Measurements from ENCODE around the gene NKX2-2.

The NKX2-2 gene

GRCh38 chr20:21511485-21511849 lies 2.4 kb downstream of the NKX2-2 start:
- H3K4me3 ChIP-seq (ENCODE audit: low read depth, low read length): no peak overlapping the region
- no peak for TF ChIP-seq CTCF (IDR thresholded peaks at IDR 0.05; ENCODE audit: low read depth, low read length)

GRCh38 chr20:21510414-21511384 lies 3.2 kb downstream of the NKX2-2 start:
- peak overlapping the region; percentile 42 for H3K4me3 ChIP-seq (ENCODE audit: low read depth, low read length)

GRCh38 chr20:21509597-21510371 lies 4.1 kb downstream of the NKX2-2 start:
- no peak for TF ChIP-seq CTCF (IDR thresholded peaks at IDR 0.05; ENCODE audit: low read depth, low read length)
- H3K4me3 ChIP-seq (ENCODE audit: low read depth, low read length): peak overlapping the region; percentile 42

More at GRCh38 chr20:21510414-21511384, 3.2 kb downstream of the NKX2-2 start:
- no peak for TF ChIP-seq CTCF (IDR thresholded peaks at IDR 0.05; ENCODE audit: low read depth, low read length)

GRCh38 chr20:21509079-21509596 lies 4.7 kb downstream of the NKX2-2 start:
- H3K4me3 ChIP-seq (ENCODE audit: low read depth, low read length): no peak overlapping the region
- no peak for TF ChIP-seq CTCF (IDR thresholded peaks at IDR 0.05; ENCODE audit: low read depth, low read length)

GRCh38 chr20:21508230-21509078 lies 5.4 kb downstream of the NKX2-2 start:
- H3K4me3 ChIP-seq (ENCODE audit: low read depth, low read length): no peak overlapping the region
- no peak for TF ChIP-seq CTCF (IDR thresholded peaks at IDR 0.05; ENCODE audit: low read depth, low read length)

- no peak overlapping the region for H3K4me3 ChIP-seq (ENCODE audit: low read depth, low read length)
- no peak for TF ChIP-seq CTCF (IDR thresholded peaks at IDR 0.05; ENCODE audit: low read depth, low read length)
Observed at GRCh38 chr20:21507400-21508229, 6.2 kb downstream of the NKX2-2 start.

All from WI38 (cell line).